PC-3 (cell line): Measurements from ENCODE around the gene NMNAT2. TPM values are rescaled to one million over a fixed set of nuclear protein-coding genes. Genes with fewer than 3 reads are reported as not detected.
A peak's percentile ranks its signal among the peaks of the same experiment; 100 is the strongest.
"Not testable (repeated sequence)": the region's sequence is repeated elsewhere in the genome, so short reads cannot be mapped to it uniquely, and the experiment has no call there.

Source experiments
- ATAC-seq: fragments of 200-7000 bp; cut with Tn5 transposase; 2 replicates; pipeline ENCODE4 v1.9.1; 2020; ENCODE audit warnings: mild to moderate bottlenecking, moderate library complexity
- BruUV-seq: library from RNA; stranded (reverse); fragments of 400-500 nt; replicated peaks from 2 replicates; lab custom pipeline; 2021; lab: Mats Ljungman, UMichigan
- CTCF ChIA-PET: fragments of 300-600 bp; sonication (Branson Sonifier 250); formaldehyde crosslinking; loops from one replicate; lab custom pipeline; 2022; ENCODE audit warnings: antibody characterized with exemption; lab: Charles Lee
- POLR2A ChIA-PET: fragments of 300-600 bp; sonication (Branson Sonifier 250); formaldehyde crosslinking; loops from one replicate; lab custom pipeline; 2022; ENCODE audit warnings: antibody characterized with exemption; ENCODE audit not compliant: unreplicated experiment; lab: Charles Lee
- DNase-seq: peaks from one replicate; pipeline ENCODE4 v3.0.0-alpha.2; 2015
- H2AFZ ChIP-seq: fragments of 300-600 bp; sonication (generic); 2 replicates; pipeline ENCODE4 v1.6.0; 2016; ENCODE audit warnings: antibody characterized with exemption, low read length
- H3F3A ChIP-seq: fragments of 300-600 bp; sonication (generic); one replicate; pipeline ENCODE4 v1.6.0; 2017; ENCODE audit warnings: antibody characterized with exemption, low read length, control low read depth, mild to moderate bottlenecking; ENCODE audit not compliant: unreplicated experiment
- H3K27ac ChIP-seq: fragments of 300-600 bp; sonication (generic); 2 replicates; pipeline ENCODE4 v1.5.1; 2016; ENCODE audit warnings: mild to moderate bottlenecking, low read length
- H3K27me3 ChIP-seq: fragments of 300-600 bp; sonication (generic); 2 replicates; pipeline ENCODE4 v1.6.1; 2016; ENCODE audit warnings: low read length, mixed read lengths
- H3K36me3 ChIP-seq: fragments of 300-600 bp; sonication (generic); 2 replicates; pipeline ENCODE4 v1.6.1; 2016; ENCODE audit warnings: low read depth, mixed run types, low read length, mixed read lengths
- H3K4me1 ChIP-seq: fragments of 300-600 bp; sonication (generic); 2 replicates; pipeline ENCODE4 v1.5.1; 2016; ENCODE audit warnings: low read length; ENCODE audit not compliant: insufficient read depth
- H3K4me2 ChIP-seq: fragments of 300-600 bp; sonication (generic); 2 replicates; pipeline ENCODE4 v1.6.0; 2016; ENCODE audit warnings: low read length
- H3K4me3 ChIP-seq: fragments of 300-600 bp; sonication (generic); 2 replicates; pipeline ENCODE4 v1.5.1; 2016; ENCODE audit warnings: mild to moderate bottlenecking, low read length, mixed read lengths
- H3K79me2 ChIP-seq: fragments of 300-600 bp; sonication (generic); 2 replicates; pipeline ENCODE4 v1.6.1; 2017; ENCODE audit warnings: low read length, mixed read lengths
- H3K9ac ChIP-seq: fragments of 300-600 bp; sonication (generic); 2 replicates; pipeline ENCODE4 v1.6.0; 2016; ENCODE audit warnings: mild to moderate bottlenecking, low read length
- H3K9me2 ChIP-seq: fragments of 300-600 bp; sonication (generic); replicated peaks from 2 replicates; pipeline ENCODE4 v1.6.1; 2016; ENCODE audit warnings: mixed run types, low read length, mixed read lengths
- H3K9me3 ChIP-seq: fragments of 300-600 bp; sonication (generic); 2 replicates; pipeline ENCODE4 v1.6.1; 2016; ENCODE audit warnings: low read length, mixed read lengths
- H4K20me1 ChIP-seq: fragments of 300-600 bp; sonication (generic); 2 replicates; pipeline ENCODE4 v1.6.1; 2016; ENCODE audit warnings: low read length, mixed read lengths
- EZH2 ChIP-seq: fragments of 300-600 bp; sonication (generic); IDR thresholded peaks from one replicate; pipeline ENCODE4 v1.6.1; 2017; ENCODE audit warnings: antibody characterized with exemption, mild to moderate bottlenecking, low read length; ENCODE audit not compliant: unreplicated experiment
- EZH2phosphoT487 ChIP-seq: fragments of 300-600 bp; sonication (generic); IDR thresholded peaks from 2 replicates; pipeline ENCODE4 v1.6.1; 2018; ENCODE audit warnings: mild to moderate bottlenecking, antibody characterized with exemption, low read length, borderline replicate concordance
- intact Hi-C: fragments of 100-400 bp; cut with micrococcal nuclease; formaldehyde crosslinking; loops from 2 replicates; pipeline ENCODE4 v1.9.0; 2023
- total RNA-seq: library from RNA; depleted of rRNA; stranded (reverse); fragments of >200 nt; gene quantifications from 2 replicates; pipeline ENCODE4 v1.2.3, GENCODE V29; 2014
- TF ChIP-seq, protein P1 (sequence below): fragments of 300-600 bp; sonication (generic); conservative IDR thresholded peaks from 2 replicates; pipeline ENCODE4 v1.5.1; 2017; ENCODE audit warnings: antibody characterized with exemption, low read depth, mild to moderate bottlenecking, low read length

NMNAT2 gene
- total RNA-seq, 1 experiment from 2014 or later, result 6.0 TPM

DNA sequence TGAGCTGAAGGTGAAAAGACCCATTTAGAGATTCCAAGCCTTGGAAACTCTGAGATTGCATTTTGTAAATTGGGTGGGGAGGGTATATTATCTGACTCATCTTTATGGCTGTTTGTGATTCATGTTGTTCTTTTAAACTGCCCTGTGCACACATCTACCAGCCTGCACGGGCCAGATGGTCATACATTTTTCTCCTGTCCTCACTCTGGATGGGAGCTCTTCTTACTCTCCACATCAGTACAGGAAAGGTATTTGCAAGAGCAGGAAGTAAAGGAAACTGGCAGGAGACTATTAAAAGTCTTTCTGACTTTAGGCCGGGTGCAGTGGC is 14.3 kb upstream of the NMNAT2 start:
- H3K27me3 ChIP-seq, result no peaks in the 10 kb centered on the region
- no peaks in the 10 kb centered on the region for H3K79me2 ChIP-seq
- H3F3A ChIP-seq, result no peaks in the 10 kb centered on the region
- CTCF ChIA-PET, result interaction anchor here (1.2 kb wide), 1 partner anchor 12 kb away, joined by 5 read pairs; no protein-coding TSS in a partner anchor
- BruUV-seq, result no TSS peak
- H3K27ac ChIP-seq, result peak overlapping the region; percentile 83
- no peaks in the 10 kb centered on the region for H3K9me3 ChIP-seq
- peak overlapping the region; percentile 45 for H3K4me2 ChIP-seq
- TF ChIP-seq, protein P1, sequence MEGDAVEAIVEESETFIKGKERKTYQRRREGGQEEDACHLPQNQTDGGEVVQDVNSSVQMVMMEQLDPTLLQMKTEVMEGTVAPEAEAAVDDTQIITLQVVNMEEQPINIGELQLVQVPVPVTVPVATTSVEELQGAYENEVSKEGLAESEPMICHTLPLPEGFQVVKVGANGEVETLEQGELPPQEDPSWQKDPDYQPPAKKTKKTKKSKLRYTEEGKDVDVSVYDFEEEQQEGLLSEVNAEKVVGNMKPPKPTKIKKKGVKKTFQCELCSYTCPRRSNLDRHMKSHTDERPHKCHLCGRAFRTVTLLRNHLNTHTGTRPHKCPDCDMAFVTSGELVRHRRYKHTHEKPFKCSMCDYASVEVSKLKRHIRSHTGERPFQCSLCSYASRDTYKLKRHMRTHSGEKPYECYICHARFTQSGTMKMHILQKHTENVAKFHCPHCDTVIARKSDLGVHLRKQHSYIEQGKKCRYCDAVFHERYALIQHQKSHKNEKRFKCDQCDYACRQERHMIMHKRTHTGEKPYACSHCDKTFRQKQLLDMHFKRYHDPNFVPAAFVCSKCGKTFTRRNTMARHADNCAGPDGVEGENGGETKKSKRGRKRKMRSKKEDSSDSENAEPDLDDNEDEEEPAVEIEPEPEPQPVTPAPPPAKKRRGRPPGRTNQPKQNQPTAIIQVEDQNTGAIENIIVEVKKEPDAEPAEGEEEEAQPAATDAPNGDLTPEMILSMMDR, result no peak
- TF ChIP-seq EZH2, result no peak
- no peak for TF ChIP-seq EZH2phosphoT487
- ATAC-seq (peak; percentile 98), DNase-seq (peak; percentile 84)
- no peaks in the 10 kb centered on the region for H4K20me1 ChIP-seq
- no peak overlapping the region for H2AFZ ChIP-seq
- POLR2A ChIA-PET, result interaction anchor here (0.5 kb wide), 1 partner anchor 197 kb away, joined by 4 read pairs; no protein-coding TSS in a partner anchor
- no peaks in the 10 kb centered on the region for H3K9me2 ChIP-seq
- intact Hi-C loops, result loop anchor here (1.0 to 2.0 kb wide), 2 partner anchors 22 to 35 kb away; no protein-coding TSS in a partner anchor
- no peak overlapping the region for H3K4me3 ChIP-seq
- no peaks in the 10 kb centered on the region for H3K36me3 ChIP-seq
- H3K9ac ChIP-seq, result peak overlapping the region; percentile 31; the same call in 1 of the 2 replicates
- H3K4me1 ChIP-seq, result peaks cover 26% of the 10 kb centered on the region

DNA sequence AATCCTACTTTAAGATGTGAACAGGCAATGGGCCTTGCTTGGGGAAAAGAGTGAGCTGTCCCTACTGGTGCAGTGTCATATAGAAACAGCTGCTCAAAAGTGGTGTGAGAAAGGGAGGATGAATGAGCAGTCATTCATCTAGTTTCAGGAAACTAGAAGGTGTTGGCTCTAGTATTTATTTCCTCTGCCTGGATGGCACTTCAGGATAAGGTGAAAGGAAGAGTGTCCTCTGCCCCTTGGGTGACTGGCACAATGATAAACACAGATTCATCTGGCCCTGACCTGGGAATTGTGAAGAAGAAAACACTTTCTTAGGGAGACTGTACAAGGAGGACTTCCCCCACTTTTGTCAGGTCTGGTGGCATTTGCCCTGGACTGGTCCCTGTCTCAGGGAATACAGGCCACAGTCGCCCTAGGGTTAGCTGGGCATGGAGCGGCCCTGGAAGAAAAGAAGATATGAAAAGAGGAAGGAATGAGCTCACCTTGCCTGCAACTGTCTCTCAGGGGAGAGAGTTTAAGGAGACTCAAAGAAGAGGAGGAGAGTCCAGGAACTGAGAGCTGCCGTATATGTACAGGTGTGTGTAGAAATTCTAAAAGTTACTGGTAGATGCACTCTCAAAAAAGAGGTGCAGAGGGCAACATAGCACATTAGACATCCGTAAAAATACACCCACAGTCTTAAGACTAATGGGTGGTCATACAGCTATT is 13.8 kb upstream of the NMNAT2 start:
- no peaks in the 10 kb centered on the region for H3K9me3 ChIP-seq
- BruUV-seq, result no TSS peak
- peaks cover 26% of the 10 kb centered on the region for H3K4me1 ChIP-seq
- ChIA-PET CTCF (interaction anchor here (1.2 kb wide), 1 partner anchor 12 kb away, joined by 5 read pairs; no protein-coding TSS in a partner anchor), POLR2A (interaction anchor here (0.5 kb wide), 1 partner anchor 197 kb away, joined by 4 read pairs; no protein-coding TSS in a partner anchor)
- TF ChIP-seq, protein P1, result no peak
- H3K9me2 ChIP-seq, result no peaks in the 10 kb centered on the region
- H3K27ac ChIP-seq, result peak overlapping the region; percentile 83
- H3K4me3 ChIP-seq, result no peak overlapping the region
- ATAC-seq (peak; percentile 50), DNase-seq (no peak)
- H3K4me2 ChIP-seq, result peak overlapping the region; percentile 45
- H2AFZ ChIP-seq, result no peak overlapping the region
- intact Hi-C loops, result loop anchor here (1.0 to 2.0 kb wide), 2 partner anchors 21 to 35 kb away; no protein-coding TSS in a partner anchor
- no peaks in the 10 kb centered on the region for H3K36me3 ChIP-seq
- H3K79me2 ChIP-seq, result no peaks in the 10 kb centered on the region
- peak overlapping the region; percentile 31 for H3K9ac ChIP-seq
- H3F3A ChIP-seq, result no peaks in the 10 kb centered on the region
- H3K27me3 ChIP-seq, result no peaks in the 10 kb centered on the region
- no peaks in the 10 kb centered on the region for H4K20me1 ChIP-seq

DNA sequence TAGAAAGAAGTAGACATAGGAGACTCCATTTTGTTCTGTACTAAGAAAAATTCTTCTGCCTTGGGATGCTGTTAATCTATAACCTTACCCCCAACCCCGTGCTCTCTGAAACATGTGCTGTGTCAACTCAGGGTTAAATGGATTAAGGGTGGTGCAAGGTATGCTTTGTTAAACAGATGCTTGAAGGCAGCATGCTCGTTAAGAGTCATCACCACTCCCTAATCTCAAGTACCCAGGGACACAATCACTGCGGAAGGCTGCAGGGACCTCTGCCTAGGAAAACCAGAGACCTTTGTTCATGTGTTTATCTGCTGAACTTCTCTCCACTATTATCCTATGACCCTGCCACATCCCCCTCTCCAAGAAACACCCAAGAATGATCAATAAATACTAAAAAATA is 9.4 kb upstream of the NMNAT2 start:
- H3K79me2 ChIP-seq, POLR2A ChIA-PET, H3K36me3 ChIP-seq, H3K27me3 ChIP-seq, H3K9ac ChIP-seq, H3K9me2 ChIP-seq, ATAC-seq, DNase-seq, CTCF ChIA-PET, H3K4me3 ChIP-seq, intact Hi-C loops, H4K20me1 ChIP-seq, H3F3A ChIP-seq, H3K9me3 ChIP-seq, H3K4me2 ChIP-seq, H3K27ac ChIP-seq, BruUV-seq, H2AFZ ChIP-seq: not testable (repeated sequence)
- peaks cover 22% of the 10 kb centered on the region for H3K4me1 ChIP-seq
